ENCODE data around the gene GJD2.

GJD2 gene

GRCh38 chr15:34759347-34759746, 4.5 kb upstream of the GJD2 start:
- no peak for ATAC-seq (ENCODE audit: low read depth)
- DNase-seq (ENCODE audit: low spot score in 2 of 2) = no peak
- Mint-ChIP-seq H3K27ac (no peak overlapping the region), H3K36me3 (no peaks in the 10 kb centered on the region), H3K27me3 (peaks cover 6% of the 10 kb centered on the region), H3K4me1 (peaks cover 3% of the 10 kb centered on the region), H3K9me3 (no peaks in the 10 kb centered on the region), H3K4me3 (no peak overlapping the region)

- H3K27me3 Mint-ChIP-seq = peaks cover 19% of the 10 kb centered on the region
- no peak overlapping the region for H3K27ac Mint-ChIP-seq
- H3K4me1 Mint-ChIP-seq = peaks cover 5% of the 10 kb centered on the region
- no peak for DNase-seq (ENCODE audit: low spot score in 2 of 2)
- no peaks in the 10 kb centered on the region for H3K9me3 Mint-ChIP-seq
- ATAC-seq (ENCODE audit: low read depth) = no peak
- no peaks in the 10 kb centered on the region for H3K36me3 Mint-ChIP-seq
- H3K4me3 Mint-ChIP-seq = no peak overlapping the region
Measured at GRCh38 chr15:34757262-34757661, 2.5 kb upstream of the GJD2 start.

GRCh38 chr15:34755419-34755773, 598 bp upstream of the GJD2 start:
- Mint-ChIP-seq H3K36me3 (no peaks in the 10 kb centered on the region), H3K9me3 (no peaks in the 10 kb centered on the region), H3K4me3 (no peak overlapping the region), H3K4me1 (peaks cover 5% of the 10 kb centered on the region), H3K27ac (no peak overlapping the region), H3K27me3 (peaks cover 19% of the 10 kb centered on the region)
- no peak for DNase-seq (ENCODE audit: low spot score in 2 of 2)
- no peak for ATAC-seq (ENCODE audit: low read depth)

- Mint-ChIP-seq H3K36me3 (no peaks in the 10 kb centered on the region), H3K27me3 (peaks cover 21% of the 10 kb centered on the region), H3K4me1 (peaks cover 5% of the 10 kb centered on the region), H3K9me3 (no peaks in the 10 kb centered on the region), H3K27ac (no peak overlapping the region), H3K4me3 (no peak overlapping the region)
- DNase-seq (ENCODE audit: low spot score in 2 of 2) (no peak), ATAC-seq (ENCODE audit: low read depth) (no peak)
Measured at GRCh38 chr15:34754171-34754601, 612 bp downstream of the GJD2 start.

- peaks cover 24% of the 10 kb centered on the region for H3K27me3 Mint-ChIP-seq
- ATAC-seq (ENCODE audit: low read depth) = no peak
- no peak for DNase-seq (ENCODE audit: low spot score in 2 of 2)
- no peaks in the 10 kb centered on the region for H3K9me3 Mint-ChIP-seq
- no peak overlapping the region for H3K27ac Mint-ChIP-seq
- H3K36me3 Mint-ChIP-seq = no peaks in the 10 kb centered on the region
- H3K4me3 Mint-ChIP-seq = no peak overlapping the region
- peaks cover 5% of the 10 kb centered on the region for H3K4me1 Mint-ChIP-seq
Measured at GRCh38 chr15:34753236-34753894, 1.4 kb downstream of the GJD2 start.

- ATAC-seq (ENCODE audit: low read depth) (no peak), DNase-seq (ENCODE audit: low spot score in 2 of 2) (no peak)
- Mint-ChIP-seq H3K36me3 (no peaks in the 10 kb centered on the region), H3K4me3 (no peak overlapping the region), H3K27ac (no peak overlapping the region), H3K27me3 (peaks cover 25% of the 10 kb centered on the region), H3K9me3 (peaks cover 2% of the 10 kb centered on the region), H3K4me1 (peaks cover 2% of the 10 kb centered on the region)
Measured at GRCh38 chr15:34749691-34750090, 5.1 kb downstream of the GJD2 start.

GRCh38 chr15:34739346-34739745, 15.5 kb downstream of the GJD2 start:
- Mint-ChIP-seq H3K27me3 (peaks cover 13% of the 10 kb centered on the region), H3K4me3 (no peak overlapping the region), H3K4me1 (no peaks in the 10 kb centered on the region), H3K9me3 (no peaks in the 10 kb centered on the region), H3K36me3 (no peaks in the 10 kb centered on the region), H3K27ac (no peak overlapping the region)
- no peak for ATAC-seq (ENCODE audit: low read depth)
- DNase-seq (ENCODE audit: low spot score in 2 of 2) = no peak

- Mint-ChIP-seq H3K4me3 (no peak overlapping the region), H3K27me3 (peaks cover 9% of the 10 kb centered on the region), H3K4me1 (no peaks in the 10 kb centered on the region), H3K9me3 (no peaks in the 10 kb centered on the region), H3K27ac (no peak overlapping the region), H3K36me3 (no peaks in the 10 kb centered on the region)
- DNase-seq (ENCODE audit: low spot score in 2 of 2) (no peak), ATAC-seq (ENCODE audit: low read depth) (no peak)
Measured at GRCh38 chr15:34738002-34738401, 16.8 kb downstream of the GJD2 start.

- ATAC-seq (ENCODE audit: low read depth) (no peak), DNase-seq (ENCODE audit: low spot score in 2 of 2) (no peak)
- Mint-ChIP-seq H3K4me3 (no peak overlapping the region), H3K27me3 (peaks cover 8% of the 10 kb centered on the region), H3K27ac (no peak overlapping the region), H3K36me3 (no peaks in the 10 kb centered on the region), H3K9me3 (no peaks in the 10 kb centered on the region), H3K4me1 (no peaks in the 10 kb centered on the region)
Measured at GRCh38 chr15:34737477-34737876, 17.3 kb downstream of the GJD2 start.

- H3K9me3 Mint-ChIP-seq = no peaks in the 10 kb centered on the region
- H3K27ac Mint-ChIP-seq = no peak overlapping the region
- ATAC-seq (ENCODE audit: low read depth) (no peak), DNase-seq (ENCODE audit: low spot score in 2 of 2) (no peak)
- H3K4me3 Mint-ChIP-seq = no peak overlapping the region
- peaks cover 13% of the 10 kb centered on the region for H3K27me3 Mint-ChIP-seq
- no peaks in the 10 kb centered on the region for H3K36me3 Mint-ChIP-seq
- H3K4me1 Mint-ChIP-seq = no peaks in the 10 kb centered on the region
Measured at GRCh38 chr15:34734303-34734702, 20.5 kb downstream of the GJD2 start.

GRCh38 chr15:34733621-34734020, 21.2 kb downstream of the GJD2 start:
- no peaks in the 10 kb centered on the region for H3K36me3 Mint-ChIP-seq
- DNase-seq (ENCODE audit: low spot score in 2 of 2) = no peak
- no peaks in the 10 kb centered on the region for H3K4me1 Mint-ChIP-seq
- peaks cover 13% of the 10 kb centered on the region for H3K27me3 Mint-ChIP-seq
- no peak overlapping the region for H3K4me3 Mint-ChIP-seq
- H3K27ac Mint-ChIP-seq = no peak overlapping the region
- ATAC-seq (ENCODE audit: low read depth) = no peak
- H3K9me3 Mint-ChIP-seq = no peaks in the 10 kb centered on the region

- Mint-ChIP-seq H3K27me3 (peaks cover 15% of the 10 kb centered on the region), H3K4me3 (no peak overlapping the region), H3K27ac (no peak overlapping the region)
Measured at GRCh38 chr15:34732430-34732829, 22.4 kb downstream of the GJD2 start.

GRCh38 chr15:34730701-34731100, 24.1 kb downstream of the GJD2 start:
- H3K4me1 Mint-ChIP-seq = no peaks in the 10 kb centered on the region
- ATAC-seq (ENCODE audit: low read depth) (no peak), DNase-seq (ENCODE audit: low spot score in 2 of 2) (no peak)
- no peak overlapping the region for H3K4me3 Mint-ChIP-seq
- no peak overlapping the region for H3K27ac Mint-ChIP-seq
- no peaks in the 10 kb centered on the region for H3K36me3 Mint-ChIP-seq
- H3K9me3 Mint-ChIP-seq = peaks cover 2% of the 10 kb centered on the region
- H3K27me3 Mint-ChIP-seq = peaks cover 19% of the 10 kb centered on the region

More at GRCh38 chr15:34732430-34732829, 22.4 kb downstream of the GJD2 start:
- no peak for DNase-seq (ENCODE audit: low spot score in 2 of 2)
- H3K9me3 Mint-ChIP-seq = peaks cover 2% of the 10 kb centered on the region
- H3K4me1 Mint-ChIP-seq = no peaks in the 10 kb centered on the region
- no peak for ATAC-seq (ENCODE audit: low read depth)
- no peaks in the 10 kb centered on the region for H3K36me3 Mint-ChIP-seq

- Mint-ChIP-seq H3K9me3 (peaks cover 2% of the 10 kb centered on the region), H3K4me3 (no peak overlapping the region), H3K27ac (no peak overlapping the region), H3K27me3 (peaks cover 17% of the 10 kb centered on the region), H3K36me3 (no peaks in the 10 kb centered on the region), H3K4me1 (no peaks in the 10 kb centered on the region)
- no peak for DNase-seq (ENCODE audit: low spot score in 2 of 2)
- no peak for ATAC-seq (ENCODE audit: low read depth)
Measured at GRCh38 chr15:34729886-34730285, 24.9 kb downstream of the GJD2 start.

GRCh38 chr15:34729056-34729455, 25.7 kb downstream of the GJD2 start:
- H3K27me3 Mint-ChIP-seq = peaks cover 17% of the 10 kb centered on the region
- no peaks in the 10 kb centered on the region for H3K36me3 Mint-ChIP-seq
- H3K4me3 Mint-ChIP-seq = no peak overlapping the region
- H3K9me3 Mint-ChIP-seq = peaks cover 2% of the 10 kb centered on the region
- ATAC-seq (ENCODE audit: low read depth) = no peak
- H3K4me1 Mint-ChIP-seq = no peaks in the 10 kb centered on the region
- H3K27ac Mint-ChIP-seq = no peak overlapping the region
- no peak for DNase-seq (ENCODE audit: low spot score in 2 of 2)

All from memory B cell (primary cell).